CD14-positive monocyte (primary cell): ENCODE measurements around the gene TMEM54. TPM values are rescaled to one million over a fixed set of nuclear protein-coding genes. Genes with fewer than 3 reads are reported as not detected.

Source experiments
- DNase-seq, 3 donors: peaks; one replicate each; pipeline ENCODE4 v3.0.0-alpha.2; 2011 to 2022
- H2AFZ ChIP-seq: 2 replicates; pipeline ENCODE4 v1.6.0; 2012; ENCODE audit warnings: mild to moderate bottlenecking, low read depth, low read length, inconsistent platforms; ENCODE audit not compliant: insufficient read depth, poor library complexity, severe bottlenecking
- H3K27ac ChIP-seq, 2 donors: 1 replicate in 1 of 2; 2 replicates in 1 of 2; pipeline ENCODE4 v1.5.1; 2012 to 2013; ENCODE audit warnings: low read length in 2 of 2, control low read depth in 1 of 2, inconsistent platforms in 1 of 2, low read depth in 1 of 2, mild to moderate bottlenecking in 1 of 2
- H3K27me3 ChIP-seq, 2 donors: one replicate each; pipeline versions ENCODE4 v1.6.0 to v1.6.1; 2011 to 2013; ENCODE audit warnings: low read length in 2 of 2; ENCODE audit not compliant: control insufficient read depth in 2 of 2, insufficient read depth in 2 of 2
- H3K36me3 ChIP-seq, 2 donors: replicated peaks in 1 of 2; 1 replicate in 1 of 2; 2 replicates in 1 of 2; pipeline versions ENCODE4 v1.5.1 to v1.6.1; 2012 to 2013; ENCODE audit warnings: low read length in 2 of 2, control low read depth in 1 of 2, inconsistent platforms in 1 of 2, mild to moderate bottlenecking in 1 of 2; ENCODE audit not compliant: insufficient read depth in 2 of 2, control insufficient read depth in 1 of 2
- H3K4me1 ChIP-seq, 2 donors: 1 replicate in 1 of 2; 2 replicates in 1 of 2; pipeline versions ENCODE4 v1.5.1 to v1.6.1; 2012 to 2013; ENCODE audit warnings: low read length in 2 of 2, control low read depth in 1 of 2, inconsistent platforms in 1 of 2, mild to moderate bottlenecking in 1 of 2, moderate library complexity in 1 of 2; ENCODE audit not compliant: insufficient read depth in 2 of 2, control insufficient read depth in 1 of 2
- H3K4me2 ChIP-seq: replicated peaks from 2 replicates; pipeline ENCODE3; 2012; ENCODE audit warnings: low read length, moderate library complexity, mild to moderate bottlenecking; ENCODE audit not compliant: poor library complexity, severe bottlenecking; ENCODE audit errors: extremely low read depth
- H3K4me3 ChIP-seq, 3 experiments: fragments of 200-600 bp in 1 of 3; sonication (generic) in 1 of 3; replicated peaks in 1 of 3; 1 replicate in 2 of 3; 2 replicates in 1 of 3; pipeline ENCODE4 v1.5.1; 2011 to 2013; ENCODE audit warnings: low read length in 3 of 3, mild to moderate bottlenecking in 3 of 3, control low read depth in 2 of 3, low read depth in 2 of 3, inconsistent platforms in 1 of 3, moderate library complexity in 1 of 3
- H3K79me2 ChIP-seq: 2 replicates; pipeline ENCODE4 v1.6.0; 2012; ENCODE audit warnings: mild to moderate bottlenecking, control low read depth, inconsistent platforms, low read length, moderate library complexity; ENCODE audit not compliant: insufficient read depth
- H3K9ac ChIP-seq: 2 replicates; pipeline ENCODE4 v1.6.0; 2017; ENCODE audit warnings: low read length, mild to moderate bottlenecking; ENCODE audit not compliant: insufficient read depth, poor library complexity, severe bottlenecking
- H3K9me3 ChIP-seq, 2 donors: replicated peaks in 1 of 2; 1 replicate in 1 of 2; 2 replicates in 1 of 2; pipeline versions ENCODE4 v1.5.1 to v1.6.1; 2012 to 2013; ENCODE audit warnings: low read length in 2 of 2, control low read depth in 1 of 2; ENCODE audit not compliant: control insufficient read depth in 1 of 2, insufficient read depth in 1 of 2
- H4K20me1 ChIP-seq: 2 replicates; pipeline ENCODE4 v1.6.0; 2012; ENCODE audit warnings: mild to moderate bottlenecking, low read length, control low read depth, moderate library complexity; ENCODE audit not compliant: insufficient read depth
- H3K27ac Mint-ChIP-seq, 7 donors: one replicate each; pipeline ENCODE4 v1.8.0; 2020; ENCODE audit warnings: mild to moderate bottlenecking in 7 of 7, mixed read lengths in 7 of 7, moderate library complexity in 6 of 7, inconsistent platforms in 2 of 7
- H3K27me3 Mint-ChIP-seq, 3 donors: one replicate each; pipeline ENCODE4 v1.8.0; 2021 to 2022; ENCODE audit warnings: low read depth in 3 of 3, mild to moderate bottlenecking in 3 of 3, mixed read lengths in 3 of 3, moderate library complexity in 3 of 3, inconsistent platforms in 1 of 3
- H3K36me3 Mint-ChIP-seq, 2 donors: one replicate each; pipeline ENCODE4 v1.8.0; 2020; ENCODE audit warnings: mixed read lengths in 2 of 2, inconsistent platforms in 1 of 2, mild to moderate bottlenecking in 1 of 2
- H3K4me1 Mint-ChIP-seq: one replicate; pipeline ENCODE4 v1.8.0; 2020; ENCODE audit warnings: mild to moderate bottlenecking, mixed read lengths
- H3K4me3 Mint-ChIP-seq, 2 donors: one replicate each; pipeline ENCODE4 v1.8.0; 2020; ENCODE audit warnings: mild to moderate bottlenecking in 2 of 2, mixed read lengths in 2 of 2, moderate library complexity in 1 of 2
- H3K9me3 Mint-ChIP-seq, 7 donors: one replicate each; pipeline ENCODE4 v1.8.0; 2020 to 2022; ENCODE audit warnings: mixed read lengths in 7 of 7, mild to moderate bottlenecking in 6 of 7, moderate library complexity in 6 of 7, inconsistent platforms in 2 of 7
- CTCF ChIP-seq: fragments of 200-600 bp; IDR thresholded peaks from one replicate; pipeline ENCODE4 v1.8.0; 2022; ENCODE audit warnings: antibody characterized with exemption, mild to moderate bottlenecking
- WGBS: methylation state at CpG from one replicate; pipeline ENCODE4 v1.1.5; 2013; ENCODE audit warnings: missing lambda C conversion rate; ENCODE audit not compliant: insufficient coverage; 5-methylcytosine and 5-hydroxymethylcytosine counted together
- intact Hi-C, 2 donors: fragments of 100-400 bp; cut with micrococcal nuclease; formaldehyde crosslinking; loops; one replicate each; pipeline versions ENCODE4 v1.15.0 to v1.15.1; 2023
- polyA plus RNA-seq, 3 donors: library from polyadenylated mRNA; depleted of rRNA in 1 of 3; unstranded in 2 of 3; stranded (reverse) in 1 of 3; fragments of 300-500 nt in 2 of 3; fragments of >200 nt in 1 of 3; fragmentation: Illumina TruSeq in 2 of 3; gene quantifications; 1 replicate in 2 of 3; 2 replicates in 1 of 3; pipeline ENCODE4 v1.2.3, GENCODE V29; 2012 to 2021

TMEM54 gene
- polyA plus RNA-seq, 3 donors = 0.08 TPM; not detected in 2

- 80% methylated on average over 2 of the region's 7 CpGs for WGBS
- Histone ChIP-seq H3K9me3 (peaks cover 0 to 4% of the 10 kb centered on the region in 2 donors), H3K79me2 (no peaks in the 10 kb centered on the region), H2AFZ (no peak overlapping the region), H3K36me3 (no peaks in the 10 kb centered on the region), H3K4me3 (no peak overlapping the region), H3K9ac (no peak overlapping the region), H3K27ac (no peak overlapping the region), H3K4me2 (no peak overlapping the region), H3K27me3 (peaks cover 4 to 61% of the 10 kb centered on the region in 2 donors), H3K4me1 (no peaks in the 10 kb centered on the region), H4K20me1 (no peaks in the 10 kb centered on the region)
- H3K27me3 Mint-ChIP-seq = peaks cover 50 to 59% (median 51%) of the 10 kb centered on the region in 3 donors
- no peaks in the 10 kb centered on the region for H3K4me1 Mint-ChIP-seq
- peaks cover 0 to 10% (median 3%) of the 10 kb centered on the region in 7 donors for H3K9me3 Mint-ChIP-seq
- no peak for DNase-seq
- H3K4me3 Mint-ChIP-seq = peak overlapping the region in 1 of 2 donors; percentile 72
- peak overlapping the region in 1 of 7 donors; percentile 20 for H3K27ac Mint-ChIP-seq
- H3K36me3 Mint-ChIP-seq = no peaks in the 10 kb centered on the region
- intact Hi-C loops = no loop called here
- TF ChIP-seq CTCF = no peak
These were observed 17.7 kb downstream of the TMEM54 start for GRCh38 chr1:32883338-32884031.

GRCh38 chr1:32881871-32882850 is 19.0 kb downstream of the TMEM54 start:
- no peak for TF ChIP-seq CTCF
- Histone ChIP-seq H3K9me3 (peaks cover 0 to 3% of the 10 kb centered on the region in 2 donors), H3K36me3 (no peaks in the 10 kb centered on the region), H2AFZ (no peak overlapping the region), H3K4me3 (no peak overlapping the region), H3K27ac (no peak overlapping the region), H3K4me2 (no peak overlapping the region), H3K4me1 (no peaks in the 10 kb centered on the region), H3K27me3 (peaks cover 4 to 48% of the 10 kb centered on the region in 2 donors), H3K9ac (no peak overlapping the region), H4K20me1 (no peaks in the 10 kb centered on the region), H3K79me2 (no peaks in the 10 kb centered on the region)
- 45% methylated on average over 15 of the region's 22 CpGs for WGBS
- H3K27ac Mint-ChIP-seq = no peak overlapping the region
- no peak overlapping the region for H3K4me3 Mint-ChIP-seq
- no peak for DNase-seq
- H3K36me3 Mint-ChIP-seq = no peaks in the 10 kb centered on the region
- peaks cover 0 to 5% (median 3%) of the 10 kb centered on the region in 7 donors for H3K9me3 Mint-ChIP-seq
- intact Hi-C loops = no loop called here
- no peaks in the 10 kb centered on the region for H3K4me1 Mint-ChIP-seq
- peaks cover 44 to 54% (median 46%) of the 10 kb centered on the region in 3 donors for H3K27me3 Mint-ChIP-seq
